GM19023 (cell line): ENCODE results near the gene ELK4.
A peak's percentile ranks its signal among the peaks of the same experiment; 100 is the strongest.

Experiments
- ATAC-seq: cut with Tn5 transposase; IDR thresholded peaks from one replicate; pipeline ENCODE4 v1.9.1; 2021; ENCODE audit warnings: mild to moderate bottlenecking, moderate library complexity; ENCODE audit not compliant: unreplicated experiment

ELK4 gene

DNA sequence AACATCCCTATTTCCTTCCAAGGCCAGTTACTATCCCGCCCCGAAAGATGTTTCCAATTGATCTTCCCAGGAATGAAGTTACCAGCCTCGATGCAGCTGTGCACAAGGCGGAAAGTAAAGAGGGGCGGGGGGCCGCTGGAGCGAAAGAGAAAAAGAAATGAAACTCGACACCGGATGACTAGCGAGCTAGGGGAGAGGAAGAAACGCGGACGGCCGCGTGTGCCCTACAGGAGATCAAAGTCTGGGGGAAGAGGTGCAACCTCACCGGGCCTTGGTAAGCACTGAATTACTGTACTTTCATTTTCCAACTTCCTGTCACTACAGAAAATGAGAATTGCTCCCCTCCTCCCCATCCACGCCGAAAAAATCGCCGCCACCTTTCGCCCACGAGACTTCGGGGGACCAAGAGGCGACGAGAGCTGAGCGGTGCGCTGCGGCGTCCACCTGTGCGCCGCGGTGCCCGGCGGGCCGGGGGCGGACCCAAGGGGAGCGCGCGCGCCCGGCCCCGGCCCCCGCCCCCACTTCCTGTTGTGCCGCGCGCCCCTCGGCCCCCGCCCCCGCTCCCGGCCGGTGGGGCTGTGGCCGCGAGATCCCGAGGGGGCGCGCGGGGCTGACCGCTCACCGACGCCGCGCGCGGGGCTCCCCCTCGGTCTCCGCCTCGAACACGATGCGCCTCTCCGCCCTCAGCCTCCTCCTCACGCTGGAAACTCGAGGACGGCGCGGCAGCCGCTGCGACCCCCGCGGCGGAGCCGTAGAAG is 622 bp downstream of the ELK4 start:
- ATAC-seq: peak; percentile 62

DNA sequence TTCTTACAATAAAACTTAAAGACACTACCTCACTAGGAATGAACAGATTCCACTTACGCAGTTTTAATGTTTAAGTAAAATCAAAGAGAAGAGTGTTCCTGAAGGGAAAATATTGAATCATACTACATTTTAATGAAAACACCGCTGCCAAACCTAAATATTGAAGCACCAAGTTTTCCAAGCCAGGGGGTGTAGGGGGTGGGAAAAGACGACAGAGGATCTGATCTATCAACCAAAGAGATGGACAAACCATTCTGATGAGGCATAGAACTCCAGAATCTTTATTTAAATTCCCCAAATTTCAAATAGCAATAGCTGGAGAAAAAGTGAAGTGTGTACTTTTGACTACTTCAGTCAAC is 1.2 kb downstream of the ELK4 start:
- ATAC-seq: no peak

DNA sequence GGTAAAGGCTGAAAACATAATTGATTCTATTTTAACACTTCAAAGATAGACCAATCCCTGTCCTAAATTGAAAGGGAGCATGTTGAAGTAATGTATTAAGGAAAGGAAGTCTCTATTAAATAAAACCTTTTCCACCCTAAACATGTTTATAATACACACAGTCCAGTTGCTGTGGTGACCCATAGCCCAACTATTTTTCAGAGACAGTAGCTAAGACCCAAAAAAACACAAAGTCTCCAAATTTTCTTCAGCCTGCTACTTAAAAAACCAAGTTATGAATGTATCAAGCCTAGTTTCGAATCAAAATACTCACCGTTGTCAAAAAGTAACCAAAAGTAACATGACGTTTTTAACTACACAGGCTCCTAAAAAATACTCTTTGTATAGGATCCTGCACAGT is 1.6 kb downstream of the ELK4 start:
- no peak for ATAC-seq

DNA sequence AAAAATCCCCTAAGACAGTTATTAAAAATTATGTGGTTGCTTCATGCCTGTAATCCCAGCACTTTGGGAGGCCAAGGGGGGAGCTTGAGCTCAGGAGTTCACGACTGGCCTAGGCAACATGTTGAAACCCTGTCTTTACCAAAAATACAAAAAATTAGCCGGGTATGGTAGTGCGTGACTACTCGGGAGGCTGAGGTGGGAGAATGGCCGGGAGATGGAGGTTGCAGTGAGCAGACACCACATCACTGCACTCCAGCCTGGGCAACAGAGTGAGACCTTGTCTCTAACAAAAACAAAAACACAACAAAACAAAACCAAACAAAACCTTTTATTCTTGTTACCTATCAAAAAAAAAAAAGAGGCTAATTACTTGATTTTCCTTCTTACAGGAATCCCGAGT is 2.1 kb downstream of the ELK4 start:
- no peak for ATAC-seq

DNA sequence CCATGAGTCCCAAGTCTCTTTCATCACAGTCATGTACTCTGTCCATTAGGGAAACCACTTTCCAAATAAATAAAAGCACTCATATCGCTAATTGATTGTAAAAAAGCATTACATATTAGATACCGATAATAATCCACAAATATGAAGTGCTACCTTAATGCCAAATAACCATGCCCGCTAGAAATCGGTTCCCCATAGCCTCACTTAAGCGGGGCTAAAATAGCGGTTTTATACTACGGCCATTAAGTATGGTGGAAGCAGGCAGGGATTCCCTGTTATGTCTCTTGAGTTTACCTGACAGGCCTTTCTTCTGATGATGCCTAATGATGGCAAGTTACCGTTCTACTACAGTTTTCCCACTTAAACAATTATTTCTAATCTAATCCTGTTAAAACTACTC is 3.9 kb downstream of the ELK4 start:
- no peak for ATAC-seq

DNA sequence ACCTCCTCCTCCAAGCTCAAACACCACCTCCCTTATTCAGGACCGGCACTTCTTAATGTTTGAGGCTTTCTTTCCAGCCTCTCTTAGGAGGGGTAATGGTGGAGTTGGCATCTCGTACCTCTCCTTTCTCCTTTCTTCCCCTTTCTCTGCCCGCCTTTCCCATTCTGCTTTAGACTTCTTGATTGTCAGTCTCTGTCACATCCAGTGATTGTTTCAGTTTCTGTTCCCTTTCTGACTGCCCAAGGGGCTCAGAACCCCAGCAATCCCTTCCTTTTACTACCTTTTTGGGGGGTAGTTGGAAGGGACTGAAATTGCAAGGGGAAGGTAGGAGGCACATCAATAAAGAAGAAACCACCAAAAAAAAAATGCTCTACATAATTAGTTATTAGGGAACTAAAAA is 5.6 kb downstream of the ELK4 start:
- ATAC-seq: no peak

DNA sequence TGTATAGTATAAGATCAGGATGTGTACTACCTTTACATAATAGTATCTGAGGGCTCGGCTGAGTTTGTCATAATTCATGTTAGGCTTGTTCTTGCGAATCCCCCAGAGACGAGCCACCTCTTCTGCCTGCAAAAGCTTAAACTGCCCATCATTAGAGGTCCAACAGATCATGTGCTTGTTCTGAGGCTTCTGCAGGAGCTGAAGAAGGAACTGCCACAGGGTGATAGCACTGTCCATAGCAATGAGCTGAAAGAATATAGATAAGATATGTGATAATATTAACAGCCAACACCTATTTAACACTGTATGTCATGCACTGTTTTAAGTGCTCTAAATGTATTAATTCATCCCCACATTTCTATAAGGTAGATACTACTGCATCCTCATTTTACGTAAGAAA is 8.2 kb downstream of the ELK4 start:
- ATAC-seq: no peak

DNA sequence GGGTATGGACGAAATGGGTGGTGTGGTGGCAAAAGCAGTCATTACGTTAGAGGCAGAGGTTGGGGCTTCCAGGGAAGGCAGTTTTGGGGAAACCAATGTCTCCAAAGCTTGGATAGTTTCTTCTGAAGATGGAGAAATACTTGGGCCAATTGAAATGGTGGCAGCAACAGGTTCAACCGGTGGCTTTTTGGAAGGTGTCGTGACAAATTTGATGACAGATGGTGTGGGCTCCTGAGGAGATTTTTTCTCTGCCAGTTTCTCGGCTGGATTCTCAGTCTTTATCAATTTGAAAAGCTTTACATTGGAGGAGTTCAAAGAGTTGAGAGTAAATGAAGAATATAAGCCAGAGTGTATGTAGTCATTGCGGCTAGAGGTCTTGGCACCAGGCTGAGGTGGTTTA is 11.5 kb downstream of the ELK4 start:
- ATAC-seq: no peak

DNA sequence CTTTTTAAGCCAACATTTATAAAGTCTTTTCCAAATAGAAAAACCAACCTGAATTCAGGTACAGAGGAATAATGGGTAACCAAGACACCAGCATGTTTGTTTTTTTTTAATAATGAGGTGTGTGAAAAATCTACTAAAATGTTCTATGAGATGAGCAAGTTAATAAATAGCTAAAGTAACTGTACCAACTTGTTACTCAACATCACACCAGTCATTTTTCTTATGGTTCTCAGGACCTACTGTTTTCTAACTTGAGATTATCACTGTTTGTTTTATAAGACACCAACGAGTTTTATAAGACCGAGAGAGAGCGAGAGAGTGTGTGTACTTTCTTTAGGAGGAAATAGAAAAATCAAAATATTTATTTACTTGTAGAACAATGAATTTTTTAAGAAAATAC is 12.4 kb downstream of the ELK4 start:
- ATAC-seq: no peak

DNA sequence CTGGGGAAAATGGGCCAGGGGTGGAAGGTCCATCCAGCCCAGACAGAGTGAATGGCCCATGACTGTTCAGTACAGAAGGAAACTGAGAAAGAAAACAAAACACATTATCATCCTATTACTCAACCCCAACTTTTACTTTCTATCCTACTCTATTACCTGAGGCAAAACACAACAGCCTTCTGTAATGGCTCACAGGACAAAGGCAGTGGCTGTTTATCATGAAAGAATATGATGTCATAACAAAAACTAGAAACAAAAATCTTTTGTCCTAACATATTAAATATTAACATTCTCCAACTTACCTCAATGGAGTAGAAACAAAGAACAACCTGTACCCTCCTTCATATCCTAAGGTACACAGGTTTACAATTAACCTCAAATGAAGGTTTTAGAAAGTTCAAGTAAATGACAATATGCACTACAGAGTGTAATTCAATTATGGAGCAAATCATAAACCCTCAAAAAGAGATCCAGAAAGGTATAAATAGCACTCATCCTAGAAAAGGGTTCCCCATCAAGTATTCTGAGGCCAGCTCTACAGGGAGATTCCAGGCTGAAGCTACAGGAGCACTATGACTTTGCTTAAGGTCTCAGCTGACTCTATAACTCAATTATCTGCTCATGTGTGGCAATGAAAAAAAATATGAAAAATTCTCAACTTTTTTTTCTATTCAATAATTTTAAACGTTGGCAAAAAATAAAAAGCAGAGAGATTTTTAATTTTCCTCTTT is 15.1 kb downstream of the ELK4 start:
- no peak for ATAC-seq

DNA sequence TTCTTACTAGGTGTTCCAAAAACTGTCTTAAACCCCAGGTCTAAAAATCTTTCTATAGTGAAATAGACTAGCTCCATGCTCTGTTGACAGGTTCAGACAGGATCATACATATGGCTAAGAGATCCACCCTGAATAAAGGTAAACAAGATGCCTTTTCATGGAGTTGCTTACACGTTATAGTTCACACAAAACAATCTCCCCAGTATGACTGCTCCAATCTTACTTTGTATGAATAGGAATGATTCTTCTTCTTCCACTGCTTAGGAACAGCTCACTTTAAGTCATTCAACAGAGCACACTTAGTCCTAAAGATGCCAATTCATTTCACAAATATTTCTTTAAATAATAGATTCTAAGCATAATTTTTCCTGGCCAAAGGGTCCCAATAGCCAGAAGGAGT is 16.0 kb downstream of the ELK4 start:
- no peak for ATAC-seq

DNA sequence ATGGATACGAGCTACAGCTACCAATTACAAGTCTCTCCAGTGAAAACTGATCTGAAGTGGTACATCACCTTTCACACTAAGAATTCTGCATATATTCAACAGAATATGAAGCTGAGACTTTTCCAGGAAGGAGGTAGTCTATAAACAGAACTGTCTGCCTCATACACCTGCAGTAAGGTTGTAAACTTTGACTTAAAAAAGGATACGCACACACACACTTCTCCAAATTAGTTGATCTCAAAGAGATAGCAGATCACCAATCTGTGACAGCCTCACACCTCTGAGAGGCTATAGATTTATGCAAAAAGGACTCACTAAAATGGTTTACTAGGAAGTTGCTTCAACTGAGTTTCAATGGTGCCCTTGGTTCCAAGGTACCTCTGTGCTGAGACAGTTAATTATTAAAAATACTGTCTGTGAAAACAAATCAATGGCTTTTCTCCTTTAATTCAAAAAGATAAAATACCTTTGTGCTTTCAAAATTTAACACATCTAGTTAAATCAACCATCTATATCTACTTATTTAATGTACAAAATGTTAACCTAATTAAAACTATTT is 17.9 kb downstream of the ELK4 start:
- ATAC-seq: no peak

DNA sequence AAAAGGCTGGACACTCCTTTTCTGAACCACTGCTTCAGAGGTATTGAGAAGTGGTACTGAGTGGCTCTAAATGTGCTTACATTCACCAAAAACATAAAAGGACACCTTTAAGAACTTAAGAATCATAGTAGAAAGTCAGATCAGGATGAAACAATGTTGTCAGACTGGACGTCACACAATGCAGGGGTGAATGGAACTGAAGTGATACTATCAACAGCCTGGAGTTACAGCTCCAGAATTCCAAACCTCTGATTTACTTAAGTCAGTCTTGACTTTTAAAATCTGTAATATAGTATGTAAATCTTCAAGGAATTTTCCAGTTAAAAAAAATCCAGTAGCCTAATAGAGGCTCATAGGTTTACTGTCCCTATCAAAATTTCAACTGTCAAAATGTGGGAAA is 19.3 kb downstream of the ELK4 start:
- no peak for ATAC-seq

DNA sequence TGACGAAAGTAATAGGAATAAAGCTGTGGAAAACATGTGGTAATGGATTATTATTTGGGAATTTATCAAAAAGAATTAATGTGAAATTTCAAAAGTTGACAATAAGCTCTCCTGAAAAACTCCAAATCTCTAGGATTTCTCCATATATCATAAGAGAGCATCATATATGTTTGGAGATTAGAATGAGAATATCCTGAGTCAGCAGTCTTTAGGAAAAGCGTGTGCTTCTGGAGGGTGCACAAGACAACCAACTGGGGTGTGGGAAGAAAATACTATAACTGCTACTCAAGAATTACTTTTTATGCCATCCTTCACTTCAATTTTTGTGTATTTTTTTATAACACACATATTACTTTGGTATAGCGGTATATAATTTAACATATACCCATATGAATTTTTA is 19.7 kb downstream of the ELK4 start:
- no peak for ATAC-seq

DNA sequence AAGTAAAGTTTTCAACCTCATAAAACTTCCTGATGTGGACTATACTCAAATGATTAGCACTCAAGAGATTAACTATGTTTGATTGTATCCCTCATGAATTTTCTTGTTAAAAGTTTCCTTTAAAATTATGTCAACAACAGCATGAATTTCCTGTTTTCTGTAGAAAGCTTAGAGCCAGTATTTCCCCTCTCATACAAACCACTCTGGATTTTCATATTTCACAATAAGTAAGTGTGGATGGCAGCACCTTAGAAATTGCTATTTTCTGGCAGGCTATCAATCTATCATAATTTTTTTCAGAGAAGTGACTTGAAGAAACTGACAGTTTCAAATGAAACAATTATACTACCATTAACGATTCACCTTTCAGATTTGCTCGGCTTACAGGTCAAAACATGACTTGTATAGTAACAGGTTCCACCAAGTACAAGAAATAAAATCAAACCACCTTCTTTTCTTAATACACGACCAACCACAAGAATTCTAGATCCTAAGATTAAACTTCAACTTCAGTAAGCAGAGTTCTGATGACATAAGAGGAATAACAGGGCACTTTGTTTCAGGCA is 20.8 kb downstream of the ELK4 start:
- ATAC-seq: no peak

DNA sequence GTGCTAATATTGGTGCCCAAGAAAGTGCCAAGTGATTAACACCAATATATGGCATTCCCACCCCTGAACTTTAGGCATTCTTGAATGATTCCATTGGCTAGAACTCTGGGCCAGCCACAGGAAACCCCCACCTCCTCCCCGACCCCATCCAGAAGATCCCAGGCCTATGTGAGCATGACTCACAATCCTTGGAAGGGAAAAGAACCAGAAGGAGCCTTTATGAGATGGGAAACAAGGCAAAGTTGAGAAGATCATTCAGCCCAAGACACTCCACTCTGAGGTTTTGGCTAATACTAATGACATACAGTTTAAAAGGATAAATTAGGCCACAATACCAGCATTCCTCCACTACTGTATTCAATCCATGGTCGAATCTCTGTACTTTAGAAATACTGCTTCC is 21.8 kb downstream of the ELK4 start:
- no peak for ATAC-seq

DNA sequence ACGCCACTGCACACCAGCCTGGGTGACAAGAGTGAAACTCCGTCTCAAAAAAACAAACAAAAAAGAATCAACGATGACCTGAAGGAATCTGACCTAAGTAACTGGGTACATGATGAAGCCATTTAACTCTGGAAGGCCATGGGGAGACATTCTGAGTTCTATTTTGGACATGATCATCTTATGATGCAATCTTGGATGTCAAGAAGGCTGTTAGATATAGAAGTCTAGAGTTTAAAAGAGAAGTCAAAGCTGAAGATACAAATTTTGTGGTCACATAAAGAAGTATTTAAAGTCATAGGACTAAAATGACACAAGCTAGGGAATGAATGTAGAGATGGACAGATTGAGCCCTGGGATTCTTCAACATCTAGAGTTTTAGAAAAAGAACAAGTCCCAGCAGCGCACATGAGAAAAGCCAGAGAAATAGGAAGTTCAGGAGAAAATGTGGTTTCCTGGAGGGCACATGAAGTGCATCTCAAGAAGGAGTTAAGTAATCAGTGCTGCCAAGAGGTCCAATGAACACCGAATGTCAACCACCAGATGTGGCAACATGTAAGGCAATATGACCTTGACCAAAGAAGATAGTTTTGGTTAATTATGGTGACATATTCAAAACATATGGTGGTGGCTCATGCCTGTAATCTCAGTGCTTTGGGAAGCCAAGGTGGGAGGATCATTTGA is 26.8 kb downstream of the ELK4 start:
- no peak for ATAC-seq

DNA sequence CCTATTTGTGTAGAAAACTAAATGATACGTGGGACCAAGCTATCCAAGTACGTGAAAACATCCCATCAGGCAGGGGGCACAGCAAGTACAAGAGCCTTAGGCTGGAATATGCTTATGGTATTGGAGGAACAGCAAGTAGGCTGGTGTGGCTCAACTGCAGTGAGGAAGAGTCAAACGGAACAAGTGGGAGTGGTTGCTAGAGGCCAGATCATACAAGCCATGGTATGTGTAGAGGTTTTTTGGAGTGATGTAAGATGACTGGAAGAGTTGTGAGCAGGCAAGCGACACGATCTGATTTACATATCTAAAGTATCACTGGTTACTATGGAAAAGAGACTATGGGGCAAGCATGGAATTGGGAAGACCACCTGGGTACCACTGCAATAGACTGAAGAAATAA is 27.8 kb downstream of the ELK4 start:
- ATAC-seq: no peak

DNA sequence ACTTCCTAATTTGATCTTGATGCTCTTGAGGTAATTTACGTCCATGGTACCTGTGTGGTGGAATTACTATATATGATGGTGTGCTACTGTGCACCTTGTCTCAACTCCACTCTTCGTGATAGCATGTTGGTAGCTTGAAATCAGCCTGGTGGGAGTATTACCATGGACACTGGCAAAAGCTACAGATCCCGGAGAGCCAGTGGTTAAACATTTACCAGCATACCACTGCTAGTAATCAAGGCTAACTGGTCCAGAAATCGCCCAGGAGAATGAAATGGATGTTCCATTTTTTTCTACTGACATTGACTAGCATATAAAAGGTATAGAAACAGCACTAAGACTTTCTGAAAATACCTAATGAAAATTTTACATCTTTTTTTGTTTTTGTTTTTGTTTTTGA is 30.6 kb downstream of the ELK4 start:
- ATAC-seq: no peak

DNA sequence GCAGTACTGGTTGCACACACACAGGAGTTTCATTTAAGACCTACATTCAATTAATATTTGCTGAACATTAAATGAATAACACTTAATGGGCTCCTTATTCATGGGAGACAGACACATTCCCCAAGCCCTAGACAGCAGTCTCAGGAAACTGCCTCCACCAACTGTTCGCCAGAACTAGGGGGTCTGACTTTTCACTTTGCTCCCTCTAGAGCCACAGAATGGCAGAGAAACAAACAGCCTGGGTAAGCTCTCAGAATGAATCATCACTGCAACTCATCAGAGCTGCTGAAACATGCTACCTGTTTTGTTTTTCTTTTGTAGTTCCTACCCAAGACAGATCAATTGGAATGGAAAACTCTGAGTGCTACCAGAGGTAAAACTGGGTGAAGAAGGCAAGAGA is 31.7 kb downstream of the ELK4 start:
- no peak for ATAC-seq

DNA sequence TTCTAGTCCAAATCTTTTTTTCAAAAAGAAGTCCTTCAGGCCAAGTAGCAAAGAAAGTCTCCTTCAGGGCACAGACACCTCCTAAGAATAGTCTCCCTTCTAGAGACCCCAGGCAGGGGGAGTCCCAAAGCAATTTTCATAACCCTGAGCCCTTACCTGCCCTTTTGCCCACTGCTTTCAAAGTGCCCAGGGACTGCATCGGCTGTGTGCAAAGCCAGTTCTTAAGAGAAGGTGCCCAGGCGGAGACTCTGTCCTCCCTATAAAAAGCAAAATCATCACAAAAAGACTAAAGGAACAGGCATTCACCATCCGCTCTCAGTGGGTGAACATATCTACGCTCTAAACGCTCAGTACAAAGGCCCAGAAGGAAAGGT is 32.2 kb downstream of the ELK4 start:
- no peak for ATAC-seq
